HG03558 (cell line): ENCODE measurements around the gene STKLD1.
"Not testable (repeated sequence)": the region's sequence is repeated elsewhere in the genome, so short reads cannot be mapped to it uniquely, and the experiment has no call there.

ENCODE experiments used
- ATAC-seq: cut with Tn5 transposase; IDR thresholded peaks from one replicate; pipeline ENCODE4 v1.9.1; 2021; ENCODE audit warnings: moderate number of reproducible peaks; ENCODE audit not compliant: unreplicated experiment; ENCODE audit errors: extremely low read depth

Gene STKLD1

GRCh38 chr9:133382507-133383141 is 6.5 kb downstream of the STKLD1 start:
- ATAC-seq: no peak

GRCh38 chr9:133383438-133383837 is 7.3 kb downstream of the STKLD1 start:
- ATAC-seq: no peak

- ATAC-seq: no peak
Observed at GRCh38 chr9:133384736-133385321, 8.7 kb downstream of the STKLD1 start.

GRCh38 chr9:133385452-133385851 is 9.3 kb downstream of the STKLD1 start:
- ATAC-seq: no peak

- no peak for ATAC-seq
Observed at GRCh38 chr9:133386338-133386737, 10.2 kb downstream of the STKLD1 start.

GRCh38 chr9:133387680-133388079 is 11.5 kb downstream of the STKLD1 start:
- ATAC-seq: no peak

GRCh38 chr9:133389025-133389557 is 12.9 kb downstream of the STKLD1 start:
- ATAC-seq: no peak

GRCh38 chr9:133389562-133389961 is 13.4 kb downstream of the STKLD1 start:
- ATAC-seq: no peak

GRCh38 chr9:133390713-133391112 is 14.5 kb downstream of the STKLD1 start:
- ATAC-seq: no peak

GRCh38 chr9:133391449-133391848 is 15.3 kb downstream of the STKLD1 start:
- not testable (repeated sequence) for ATAC-seq

- ATAC-seq: not testable (repeated sequence)
Observed at GRCh38 chr9:133392308-133392707, 16.1 kb downstream of the STKLD1 start.

GRCh38 chr9:133393399-133393798 is 17.2 kb downstream of the STKLD1 start:
- ATAC-seq: no peak

- ATAC-seq: no peak
Observed at GRCh38 chr9:133394687-133395271, 18.6 kb downstream of the STKLD1 start.

GRCh38 chr9:133396952-133397351 is 20.8 kb downstream of the STKLD1 start:
- no peak for ATAC-seq

GRCh38 chr9:133397370-133397769 is 21.2 kb downstream of the STKLD1 start:
- ATAC-seq: no peak

GRCh38 chr9:133397895-133398294 is 21.7 kb downstream of the STKLD1 start:
- no peak for ATAC-seq

- ATAC-seq: no peak
Observed at GRCh38 chr9:133400292-133400691, 24.1 kb downstream of the STKLD1 start.

- ATAC-seq: no peak
Observed at GRCh38 chr9:133401588-133401987, 25.4 kb downstream of the STKLD1 start.

GRCh38 chr9:133402689-133403088 is 26.5 kb downstream of the STKLD1 start:
- no peak for ATAC-seq

GRCh38 chr9:133403766-133404453 is 27.7 kb downstream of the STKLD1 start:
- ATAC-seq: no peak

GRCh38 chr9:133404454-133405002 is 28.4 kb downstream of the STKLD1 start:
- ATAC-seq: no peak
